Measurements from ENCODE around the gene SYNJ2BP. TPM values are rescaled to one million over a fixed set of nuclear protein-coding genes. Genes with fewer than 3 reads are reported as not detected.

The SYNJ2BP gene
- total RNA-seq, 1 experiment from 2014 or later: 27.9 TPM

DNA sequence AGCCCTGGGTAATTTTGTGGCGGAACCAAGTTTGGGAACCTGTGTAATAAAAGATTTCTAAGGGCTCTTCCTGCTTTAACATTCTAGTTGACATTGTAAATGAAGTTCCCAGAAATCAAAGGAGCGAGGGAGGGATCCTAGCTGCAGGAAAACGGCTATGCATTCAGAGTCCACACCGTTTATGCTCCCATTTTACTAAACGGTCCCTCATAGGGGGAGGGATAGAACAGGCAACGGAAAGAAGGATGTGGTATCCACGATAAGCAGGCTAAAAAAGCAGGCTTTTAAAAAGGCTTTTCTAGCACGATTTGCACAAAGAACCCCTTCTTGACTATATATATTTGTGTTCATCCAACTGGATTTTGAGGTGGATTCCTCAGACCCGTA lies 559 bp downstream of the SYNJ2BP start (continued):
- no peak for TF ChIP-seq PREB (CRISPR knock-in tag; IDR thresholded peaks at IDR 0.05; ENCODE audit: borderline replicate concordance)
- no peak for TF ChIP-seq STAT6 (CRISPR knock-in tag; conservative IDR thresholded peaks at IDR 0.05; ENCODE audit: low read depth)
- TF ChIP-seq GRHL2 (CRISPR knock-in tag; IDR thresholded peaks at IDR 0.05; ENCODE audit: insufficient replicate concordance, severe bottlenecking): no peak
- no peak for TF ChIP-seq HMGA2 (CRISPR knock-in tag; IDR thresholded peaks at IDR 0.05)

DNA sequence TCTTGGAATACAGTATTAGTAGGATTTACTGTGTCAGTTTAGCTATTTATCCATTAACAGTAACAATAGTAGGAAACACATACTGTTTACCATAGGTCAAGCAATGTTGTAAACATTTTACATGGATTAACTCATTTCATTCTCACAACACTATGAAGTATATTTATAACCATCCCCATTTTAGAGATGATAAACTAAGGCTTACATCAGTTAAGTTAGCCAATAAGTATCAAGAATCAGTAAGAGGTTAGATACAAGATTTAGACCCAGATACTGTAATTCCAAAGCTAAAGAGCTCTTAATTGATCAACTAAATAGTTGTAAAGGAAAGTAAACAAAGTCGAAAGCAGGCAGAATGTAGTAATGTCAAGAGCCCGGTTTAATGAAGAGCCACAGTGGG lies 1.1 kb downstream of the SYNJ2BP start:
- TF ChIP-seq SMAD3 (CRISPR knock-in tag; IDR thresholded peaks at IDR 0.05; ENCODE audit: borderline replicate concordance) (no peak), STAT6 (CRISPR knock-in tag; conservative IDR thresholded peaks at IDR 0.05; ENCODE audit: low read depth) (no peak)
- Mint-ChIP-seq H3K9me3 (no peaks in the 10 kb centered on the region; the same call in 1 of the 2 replicates), H3K27me3 (ENCODE audit: low read depth) (no peaks in the 10 kb centered on the region), H3K4me3 (peak overlapping the region; percentile 98), H3K27ac (peak overlapping the region; percentile 92), H3K36me3 (peaks cover 4% of the 10 kb centered on the region), H3K4me1 (peaks cover 26% of the 10 kb centered on the region)
- ATAC-seq (no peak), DNase-seq (ENCODE audit: low spot score) (no peak)
- CTCF ChIA-PET: interaction anchor here (1.1 kb wide), 1 partner anchor 15 kb away, joined by 5 read pairs; no protein-coding TSS in a partner anchor
- POLR2A ChIA-PET: no interaction called here

DNA sequence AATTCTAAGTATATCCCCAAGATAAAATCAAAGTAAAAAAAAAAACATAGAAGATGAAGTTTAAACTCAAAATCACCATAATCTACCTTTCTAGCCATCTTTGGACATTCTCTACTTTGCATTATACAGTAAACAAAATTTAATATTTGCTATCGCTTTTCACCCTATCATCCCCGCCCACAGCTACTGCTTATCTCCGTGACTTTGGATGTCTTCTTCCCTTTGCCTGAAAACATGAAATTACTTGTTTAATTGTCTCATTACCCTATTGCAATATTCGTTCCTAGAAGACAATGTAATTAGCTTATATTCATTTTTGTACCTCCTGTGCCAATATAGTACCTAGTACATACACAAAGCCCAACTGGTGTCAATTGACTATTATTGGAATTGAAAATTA lies 9.3 kb downstream of the SYNJ2BP start:
- Mint-ChIP-seq H3K4me1 (peaks cover 18% of the 10 kb centered on the region), H3K36me3 (peaks cover 17% of the 10 kb centered on the region), H3K27me3 (ENCODE audit: low read depth) (no peaks in the 10 kb centered on the region), H3K9me3 (peaks cover 5% of the 10 kb centered on the region), H3K4me3 (no peak overlapping the region), H3K27ac (no peak overlapping the region)
- ChIA-PET POLR2A (no interaction called here), CTCF (no interaction called here)
- DNase-seq (ENCODE audit: low spot score): no peak
- no peak for ATAC-seq
- TF ChIP-seq ZNF396 (CRISPR knock-in tag; IDR thresholded peaks at IDR 0.05; ENCODE audit: borderline replicate concordance) (no peak), ZBTB21 (CRISPR knock-in tag; IDR thresholded peaks at IDR 0.05; ENCODE audit: borderline replicate concordance) (no peak), ZNF138 (CRISPR knock-in tag; conservative IDR thresholded peaks at IDR 0.05) (no peak), ZNF263 (CRISPR knock-in tag; IDR thresholded peaks at IDR 0.05; ENCODE audit: low read depth) (no peak), ATF2 (CRISPR knock-in tag; IDR thresholded peaks at IDR 0.05; ENCODE audit: borderline replicate concordance, low read depth) (no peak), ATF6 (CRISPR knock-in tag; IDR thresholded peaks at IDR 0.05) (no peak), SP1 (CRISPR knock-in tag; conservative IDR thresholded peaks at IDR 0.05) (no peak), SMAD3 (CRISPR knock-in tag; IDR thresholded peaks at IDR 0.05; ENCODE audit: borderline replicate concordance) (no peak)
- TF ChIP-seq, protein P1, sequence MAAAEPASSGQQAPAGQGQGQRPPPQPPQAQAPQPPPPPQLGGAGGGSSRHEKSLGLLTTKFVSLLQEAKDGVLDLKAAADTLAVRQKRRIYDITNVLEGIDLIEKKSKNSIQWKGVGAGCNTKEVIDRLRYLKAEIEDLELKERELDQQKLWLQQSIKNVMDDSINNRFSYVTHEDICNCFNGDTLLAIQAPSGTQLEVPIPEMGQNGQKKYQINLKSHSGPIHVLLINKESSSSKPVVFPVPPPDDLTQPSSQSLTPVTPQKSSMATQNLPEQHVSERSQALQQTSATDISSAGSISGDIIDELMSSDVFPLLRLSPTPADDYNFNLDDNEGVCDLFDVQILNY (CRISPR knock-in tag; IDR thresholded peaks at IDR 0.05): no peak
- TF ChIP-seq, protein P2, sequence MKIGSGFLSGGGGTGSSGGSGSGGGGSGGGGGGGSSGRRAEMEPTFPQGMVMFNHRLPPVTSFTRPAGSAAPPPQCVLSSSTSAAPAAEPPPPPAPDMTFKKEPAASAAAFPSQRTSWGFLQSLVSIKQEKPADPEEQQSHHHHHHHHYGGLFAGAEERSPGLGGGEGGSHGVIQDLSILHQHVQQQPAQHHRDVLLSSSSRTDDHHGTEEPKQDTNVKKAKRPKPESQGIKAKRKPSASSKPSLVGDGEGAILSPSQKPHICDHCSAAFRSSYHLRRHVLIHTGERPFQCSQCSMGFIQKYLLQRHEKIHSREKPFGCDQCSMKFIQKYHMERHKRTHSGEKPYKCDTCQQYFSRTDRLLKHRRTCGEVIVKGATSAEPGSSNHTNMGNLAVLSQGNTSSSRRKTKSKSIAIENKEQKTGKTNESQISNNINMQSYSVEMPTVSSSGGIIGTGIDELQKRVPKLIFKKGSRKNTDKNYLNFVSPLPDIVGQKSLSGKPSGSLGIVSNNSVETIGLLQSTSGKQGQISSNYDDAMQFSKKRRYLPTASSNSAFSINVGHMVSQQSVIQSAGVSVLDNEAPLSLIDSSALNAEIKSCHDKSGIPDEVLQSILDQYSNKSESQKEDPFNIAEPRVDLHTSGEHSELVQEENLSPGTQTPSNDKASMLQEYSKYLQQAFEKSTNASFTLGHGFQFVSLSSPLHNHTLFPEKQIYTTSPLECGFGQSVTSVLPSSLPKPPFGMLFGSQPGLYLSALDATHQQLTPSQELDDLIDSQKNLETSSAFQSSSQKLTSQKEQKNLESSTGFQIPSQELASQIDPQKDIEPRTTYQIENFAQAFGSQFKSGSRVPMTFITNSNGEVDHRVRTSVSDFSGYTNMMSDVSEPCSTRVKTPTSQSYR (CRISPR knock-in tag; IDR thresholded peaks at IDR 0.05): no peak
- TF ChIP-seq, protein P3, sequence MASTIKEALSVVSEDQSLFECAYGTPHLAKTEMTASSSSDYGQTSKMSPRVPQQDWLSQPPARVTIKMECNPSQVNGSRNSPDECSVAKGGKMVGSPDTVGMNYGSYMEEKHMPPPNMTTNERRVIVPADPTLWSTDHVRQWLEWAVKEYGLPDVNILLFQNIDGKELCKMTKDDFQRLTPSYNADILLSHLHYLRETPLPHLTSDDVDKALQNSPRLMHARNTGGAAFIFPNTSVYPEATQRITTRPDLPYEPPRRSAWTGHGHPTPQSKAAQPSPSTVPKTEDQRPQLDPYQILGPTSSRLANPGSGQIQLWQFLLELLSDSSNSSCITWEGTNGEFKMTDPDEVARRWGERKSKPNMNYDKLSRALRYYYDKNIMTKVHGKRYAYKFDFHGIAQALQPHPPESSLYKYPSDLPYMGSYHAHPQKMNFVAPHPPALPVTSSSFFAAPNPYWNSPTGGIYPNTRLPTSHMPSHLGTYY (CRISPR knock-in tag; IDR thresholded peaks at IDR 0.05): no peak
